ENCODE results near the gene MTPN. TPM values are rescaled to one million over a fixed set of nuclear protein-coding genes. Genes with fewer than 3 reads are reported as not detected.
A peak's percentile ranks its signal among the peaks of the same experiment; 100 is the strongest.

MTPN gene
- total RNA-seq, 1 experiment from 2014 or later = 166 TPM

DNA sequence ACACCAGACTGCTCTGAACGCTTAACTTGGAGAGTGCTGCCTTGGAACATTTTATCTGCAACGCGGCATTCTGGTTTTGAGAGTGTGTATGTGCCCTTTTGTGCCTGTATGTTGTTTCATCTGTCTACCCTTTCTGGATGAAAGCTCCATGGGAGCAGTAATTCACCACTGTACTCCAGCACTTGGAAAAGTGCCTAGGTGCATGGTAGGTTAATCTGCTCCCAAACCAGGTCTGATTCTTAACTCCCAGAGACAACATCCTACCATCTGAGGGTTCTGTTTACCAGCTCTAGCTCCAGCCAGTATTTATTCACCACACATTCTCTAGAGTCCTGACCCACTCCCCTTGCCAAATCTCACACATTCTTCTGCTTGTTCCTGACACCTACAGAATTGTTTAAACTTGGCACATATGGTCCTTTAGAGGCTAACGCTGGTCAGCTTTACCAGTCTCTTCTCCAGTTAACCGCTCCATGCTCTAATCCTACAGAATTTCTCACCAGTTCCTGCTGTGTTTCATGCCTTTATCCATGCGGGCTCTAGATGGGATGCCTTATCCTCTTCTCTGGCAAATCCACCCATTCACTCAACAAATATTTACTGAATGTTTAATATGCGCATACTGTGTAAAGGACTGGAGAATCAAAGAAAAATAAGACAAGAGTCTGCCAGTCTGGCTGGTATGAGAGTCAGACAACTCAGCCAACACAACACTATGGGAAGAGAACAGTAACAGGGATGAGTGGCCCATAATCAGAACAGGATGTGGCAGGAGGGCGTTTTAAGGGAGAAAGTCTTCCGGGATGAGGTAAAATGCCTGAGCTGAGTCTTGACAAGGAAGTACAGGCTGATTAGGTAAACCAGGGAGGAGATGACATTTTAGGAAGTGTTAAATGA, 46.3 kb downstream of the MTPN start:
- ChIA-PET POLR2A (ENCODE audit: low non-redundant PET) (no interaction called here), CTCF (no interaction called here)
- Histone ChIP-seq H3K27me3 (replicated peaks; ENCODE audit: insufficient read depth, low read depth, low read length, poor library complexity) (no peaks in the 10 kb centered on the region), H3K4me1 (ENCODE audit: insufficient read depth, low read length, poor library complexity, severe bottlenecking) (peaks cover 30% of the 10 kb centered on the region), H3K36me3 (ENCODE audit: insufficient read depth, low read length, poor library complexity, severe bottlenecking) (peaks cover 5% of the 10 kb centered on the region), H3K4me3 (ENCODE audit: low read depth, low read length, poor library complexity, severe bottlenecking) (no peak overlapping the region), H3K9me3 (ENCODE audit: low read depth, low read length, poor library complexity, severe bottlenecking) (no peaks in the 10 kb centered on the region), H3K27ac (ENCODE audit: low read depth, low read length, poor library complexity, severe bottlenecking) (peak overlapping the region; percentile 63)
- intact Hi-C loops (cut with micrococcal nuclease; ENCODE audit: unreplicated experiment) = no loop called here
- peak; percentile 65 for DNase-seq (ENCODE audit: low spot score)
- TF ChIP-seq, protein P1, sequence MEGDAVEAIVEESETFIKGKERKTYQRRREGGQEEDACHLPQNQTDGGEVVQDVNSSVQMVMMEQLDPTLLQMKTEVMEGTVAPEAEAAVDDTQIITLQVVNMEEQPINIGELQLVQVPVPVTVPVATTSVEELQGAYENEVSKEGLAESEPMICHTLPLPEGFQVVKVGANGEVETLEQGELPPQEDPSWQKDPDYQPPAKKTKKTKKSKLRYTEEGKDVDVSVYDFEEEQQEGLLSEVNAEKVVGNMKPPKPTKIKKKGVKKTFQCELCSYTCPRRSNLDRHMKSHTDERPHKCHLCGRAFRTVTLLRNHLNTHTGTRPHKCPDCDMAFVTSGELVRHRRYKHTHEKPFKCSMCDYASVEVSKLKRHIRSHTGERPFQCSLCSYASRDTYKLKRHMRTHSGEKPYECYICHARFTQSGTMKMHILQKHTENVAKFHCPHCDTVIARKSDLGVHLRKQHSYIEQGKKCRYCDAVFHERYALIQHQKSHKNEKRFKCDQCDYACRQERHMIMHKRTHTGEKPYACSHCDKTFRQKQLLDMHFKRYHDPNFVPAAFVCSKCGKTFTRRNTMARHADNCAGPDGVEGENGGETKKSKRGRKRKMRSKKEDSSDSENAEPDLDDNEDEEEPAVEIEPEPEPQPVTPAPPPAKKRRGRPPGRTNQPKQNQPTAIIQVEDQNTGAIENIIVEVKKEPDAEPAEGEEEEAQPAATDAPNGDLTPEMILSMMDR (conservative IDR thresholded peaks at IDR 0.05; ENCODE audit: low read depth, low read length) = no peak
- no peak for TF ChIP-seq EZH2 (IDR thresholded peaks at IDR 0.05; ENCODE audit: borderline replicate concordance, low read depth, low read length, poor library complexity, severe bottlenecking)
- BruUV-seq (replicated peaks) = no TSS peak

DNA sequence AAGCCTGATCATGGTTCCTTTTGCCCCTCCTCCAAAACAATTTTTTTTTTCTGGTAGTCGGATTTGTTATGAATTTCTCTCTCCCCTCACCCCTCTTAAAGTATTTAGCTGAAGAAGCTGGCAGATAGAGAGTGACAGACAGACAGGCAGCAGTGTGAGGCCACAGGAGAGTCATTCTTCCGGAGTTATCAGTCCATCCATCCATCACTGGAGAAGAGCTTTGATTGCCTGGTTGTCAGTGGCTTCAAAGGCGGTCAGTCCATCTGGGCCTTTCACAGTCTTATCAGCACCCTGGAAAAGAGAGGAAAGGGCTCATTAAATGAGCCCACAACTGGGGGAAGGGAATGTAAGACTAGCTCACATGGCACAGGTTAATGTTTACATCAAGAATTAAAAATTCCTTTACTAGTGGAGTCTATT, 47.4 kb downstream of the MTPN start:
- DNase-seq (ENCODE audit: low spot score) = no peak
- peaks cover 5% of the 10 kb centered on the region for H3K36me3 ChIP-seq (ENCODE audit: insufficient read depth, low read length, poor library complexity, severe bottlenecking)
- BruUV-seq (replicated peaks) = no TSS peak
- H3K27ac ChIP-seq (ENCODE audit: low read depth, low read length, poor library complexity, severe bottlenecking) = no peak overlapping the region
- TF ChIP-seq, protein P1 (conservative IDR thresholded peaks at IDR 0.05; ENCODE audit: low read depth, low read length) = no peak
- TF ChIP-seq EZH2 (IDR thresholded peaks at IDR 0.05; ENCODE audit: borderline replicate concordance, low read depth, low read length, poor library complexity, severe bottlenecking) = no peak
- H3K4me3 ChIP-seq (ENCODE audit: low read depth, low read length, poor library complexity, severe bottlenecking) = no peak overlapping the region
- no peaks in the 10 kb centered on the region for H3K27me3 ChIP-seq (replicated peaks; ENCODE audit: insufficient read depth, low read depth, low read length, poor library complexity)
- ChIA-PET CTCF (no interaction called here), POLR2A (ENCODE audit: low non-redundant PET) (no interaction called here)
- H3K4me1 ChIP-seq (ENCODE audit: insufficient read depth, low read length, poor library complexity, severe bottlenecking) = peaks cover 30% of the 10 kb centered on the region
- intact Hi-C loops (cut with micrococcal nuclease; ENCODE audit: unreplicated experiment) = no loop called here
- H3K9me3 ChIP-seq (ENCODE audit: low read depth, low read length, poor library complexity, severe bottlenecking) = no peaks in the 10 kb centered on the region

DNA sequence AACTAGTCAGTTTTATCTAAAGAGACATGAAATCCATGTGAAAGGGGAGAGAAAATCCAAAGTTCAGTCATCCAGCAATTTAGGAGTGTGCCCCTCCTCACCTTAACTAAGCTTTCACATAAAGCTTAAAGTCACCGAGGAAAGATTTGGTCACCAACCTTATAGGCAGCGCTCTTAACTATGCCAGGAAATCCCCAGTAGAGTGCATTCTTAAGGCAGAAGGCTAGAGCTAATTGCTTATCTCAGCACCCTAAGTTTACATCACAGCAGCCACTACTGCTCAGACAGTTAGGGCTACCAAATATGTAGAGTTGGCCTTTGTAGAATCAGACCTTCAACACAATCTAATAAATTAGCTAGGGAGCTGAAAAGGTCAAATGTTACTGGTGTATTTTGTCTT, 47.9 kb downstream of the MTPN start:
- ChIA-PET POLR2A (ENCODE audit: low non-redundant PET) (no interaction called here), CTCF (no interaction called here)
- no peak for DNase-seq (ENCODE audit: low spot score)
- no peak overlapping the region for H3K4me3 ChIP-seq (ENCODE audit: low read depth, low read length, poor library complexity, severe bottlenecking)
- H3K4me1 ChIP-seq (ENCODE audit: insufficient read depth, low read length, poor library complexity, severe bottlenecking) = peaks cover 30% of the 10 kb centered on the region
- peaks cover 5% of the 10 kb centered on the region for H3K36me3 ChIP-seq (ENCODE audit: insufficient read depth, low read length, poor library complexity, severe bottlenecking)
- TSS peak; percentile 41 for BruUV-seq (replicated peaks)
- H3K27ac ChIP-seq (ENCODE audit: low read depth, low read length, poor library complexity, severe bottlenecking) = no peak overlapping the region
- TF ChIP-seq, protein P1 (conservative IDR thresholded peaks at IDR 0.05; ENCODE audit: low read depth, low read length) = no peak
- TF ChIP-seq EZH2 (IDR thresholded peaks at IDR 0.05; ENCODE audit: borderline replicate concordance, low read depth, low read length, poor library complexity, severe bottlenecking) = no peak
- intact Hi-C loops (cut with micrococcal nuclease; ENCODE audit: unreplicated experiment) = no loop called here
- no peaks in the 10 kb centered on the region for H3K27me3 ChIP-seq (replicated peaks; ENCODE audit: insufficient read depth, low read depth, low read length, poor library complexity)
- no peaks in the 10 kb centered on the region for H3K9me3 ChIP-seq (ENCODE audit: low read depth, low read length, poor library complexity, severe bottlenecking)

All from A673 (cell line).